Liver (tissue), 9 donors: ENCODE results near the gene RGMA. TPM values are rescaled to one million over a fixed set of nuclear protein-coding genes. Genes with fewer than 3 reads are reported as not detected.

ENCODE experiments used
- DNase-seq: peaks from one replicate; pipeline ENCODE4 v3.0.0-alpha.2; 2017; ENCODE audit warnings: low spot score
- H3K27ac ChIP-seq, 2 donors: one replicate each; pipeline ENCODE4 v1.7.0; 2013; ENCODE audit warnings: inconsistent platforms in 2 of 2, low read length in 2 of 2, control low read depth in 1 of 2, low read depth in 1 of 2, mild to moderate bottlenecking in 1 of 2
- H3K27me3 ChIP-seq, 4 donors: one replicate each; pipeline versions ENCODE4 v1.6.1 to v1.7.0; 2013; ENCODE audit warnings: low read length in 3 of 4, inconsistent platforms in 1 of 4, mild to moderate bottlenecking in 1 of 4, moderate library complexity in 1 of 4; ENCODE audit not compliant: control insufficient read depth in 4 of 4, insufficient read depth in 4 of 4
- H3K36me3 ChIP-seq, 4 donors: one replicate each; pipeline versions ENCODE4 v1.6.1 to v1.7.0; 2013; ENCODE audit warnings: low read length in 3 of 4, mild to moderate bottlenecking in 3 of 4, low read depth in 1 of 4, moderate library complexity in 1 of 4; ENCODE audit not compliant: control insufficient read depth in 4 of 4, insufficient read depth in 3 of 4
- H3K4me1 ChIP-seq, 4 donors: one replicate each; pipeline versions ENCODE4 v1.6.1 to v1.7.0; 2013; ENCODE audit warnings: low read length in 3 of 4, mild to moderate bottlenecking in 3 of 4, moderate library complexity in 1 of 4; ENCODE audit not compliant: control insufficient read depth in 4 of 4, insufficient read depth in 4 of 4
- H3K4me3 ChIP-seq, 3 donors: one replicate each; pipeline versions ENCODE4 v1.6.1 to v1.7.0; 2013; ENCODE audit warnings: low read length in 3 of 3, control low read depth in 1 of 3, low read depth in 1 of 3, mild to moderate bottlenecking in 1 of 3
- H3K9ac ChIP-seq, 2 donors: one replicate each; pipeline ENCODE4 v1.7.0; 2013; ENCODE audit warnings: low read length in 2 of 2, mild to moderate bottlenecking in 2 of 2, moderate library complexity in 2 of 2, control low read depth in 1 of 2, low read depth in 1 of 2
- H3K9me3 ChIP-seq, 4 donors: one replicate each; pipeline versions ENCODE4 v1.6.1 to v1.7.0; 2013; ENCODE audit warnings: low read length in 3 of 4; ENCODE audit not compliant: control insufficient read depth in 4 of 4
- EGR1 ChIP-seq, 2 donors: IDR thresholded peaks; 2 replicates each; pipeline ENCODE4 v1.6.1; 2016 to 2018; ENCODE audit warnings: antibody characterized with exemption in 2 of 2, low read depth in 2 of 2
- FOXA1 ChIP-seq: IDR thresholded peaks from 2 replicates; pipeline ENCODE4 v1.6.1; 2016; ENCODE audit warnings: antibody characterized with exemption
- FOXA2 ChIP-seq: IDR thresholded peaks from 2 replicates; pipeline ENCODE4 v1.6.1; 2016; ENCODE audit warnings: antibody characterized with exemption
- GABPA ChIP-seq, 2 donors: IDR thresholded peaks in 1 of 2; conservative IDR thresholded peaks in 1 of 2; 2 replicates each; pipeline ENCODE4 v1.6.1; 2016; ENCODE audit warnings: antibody characterized with exemption in 2 of 2, mild to moderate bottlenecking in 1 of 2, moderate library complexity in 1 of 2
- HNF4A ChIP-seq, 2 donors: conservative IDR thresholded peaks; 2 replicates each; pipeline ENCODE4 v1.6.1; 2016; ENCODE audit warnings: antibody characterized with exemption in 2 of 2, mild to moderate bottlenecking in 2 of 2
- HNF4G ChIP-seq: IDR thresholded peaks from 2 replicates; pipeline ENCODE4 v1.6.1; 2016; ENCODE audit warnings: antibody characterized with exemption
- JUND ChIP-seq, 2 donors: IDR thresholded peaks; 2 replicates each; pipeline ENCODE4 v1.6.1; 2016; ENCODE audit warnings: antibody characterized with exemption in 2 of 2
- NR2F2 ChIP-seq: IDR thresholded peaks from 2 replicates; pipeline ENCODE4 v1.6.1; 2016; ENCODE audit warnings: antibody characterized with exemption
- RAD21 ChIP-seq, 2 donors: IDR thresholded peaks; 2 replicates each; pipeline ENCODE4 v1.6.1; 2016; ENCODE audit warnings: antibody characterized with exemption in 2 of 2, mild to moderate bottlenecking in 2 of 2
- RXRA ChIP-seq, 2 donors: IDR thresholded peaks; 2 replicates each; pipeline ENCODE4 v1.6.1; 2017 to 2018; ENCODE audit warnings: antibody characterized with exemption in 2 of 2, mild to moderate bottlenecking in 1 of 2
- SP1 ChIP-seq: IDR thresholded peaks from 2 replicates; pipeline ENCODE4 v1.6.1; 2018; ENCODE audit warnings: antibody characterized with exemption, mild to moderate bottlenecking
- TAF1 ChIP-seq: conservative IDR thresholded peaks from 2 replicates; pipeline ENCODE4 v1.6.1; 2016; ENCODE audit warnings: antibody characterized with exemption, mild to moderate bottlenecking
- YY1 ChIP-seq: IDR thresholded peaks from 2 replicates; pipeline ENCODE4 v1.6.1; 2016; ENCODE audit warnings: antibody characterized with exemption, mild to moderate bottlenecking
- WGBS: extraction: QIAGEN DNeasy Blood & Tissue Kit; methylation state at CpG from one replicate; pipeline ENCODE4 v1.1.7; 2013; 5-methylcytosine and 5-hydroxymethylcytosine counted together
- polyA plus RNA-seq, 2 donors: library from polyadenylated mRNA; stranded (reverse) in 1 of 2; unstranded in 1 of 2; fragments of 200-250 nt in 1 of 2; fragments of >200 nt in 1 of 2; fragmentation: Nextera tagmentation in 1 of 2; extraction: Ambion mirVana in 1 of 2; gene quantifications; one replicate each; pipeline versions ENCODE4 v1.2.1 to v1.2.3, GENCODE V29; 2013 to 2015
- total RNA-seq, 2 donors: library from RNA; depleted of rRNA; stranded (reverse); fragments of >200 nt; gene quantifications; one replicate each; pipeline ENCODE4 v1.2.3, GENCODE V29; 2014
- TF ChIP-seq, protein P1 (sequence below): IDR thresholded peaks from 2 replicates; pipeline ENCODE4 v1.6.1; 2016; ENCODE audit warnings: antibody characterized with exemption
- TF ChIP-seq, protein P2 (sequence below): IDR thresholded peaks from 2 replicates; pipeline ENCODE4 v1.6.1; 2016; ENCODE audit warnings: antibody characterized with exemption
- TF ChIP-seq, protein P3 (sequence below): fragments of 150-350 bp; IDR thresholded peaks from 2 replicates; pipeline ENCODE4 v1.5.1; 2017; ENCODE audit warnings: improper control_type of control experiment, low read depth, low read length; ENCODE audit not compliant: missing input control
- TF ChIP-seq, protein P4 (sequence below): IDR thresholded peaks from 2 replicates; pipeline ENCODE4 v1.6.1; 2016; ENCODE audit warnings: antibody characterized with exemption, mild to moderate bottlenecking
- TF ChIP-seq, protein P5 (sequence below): IDR thresholded peaks from 2 replicates; pipeline ENCODE4 v1.6.1; 2016; ENCODE audit warnings: antibody characterized with exemption
- donor health status: healthy.
- donor health status: healthy.
- donor health status: healthy.
- donor health status: healthy.
- donor health status: healthy.

Gene RGMA
- total and polyA plus RNA-seq, 4 donors, result 0.15 to 0.33 (median 0.18) TPM; not detected in 1

DNA sequence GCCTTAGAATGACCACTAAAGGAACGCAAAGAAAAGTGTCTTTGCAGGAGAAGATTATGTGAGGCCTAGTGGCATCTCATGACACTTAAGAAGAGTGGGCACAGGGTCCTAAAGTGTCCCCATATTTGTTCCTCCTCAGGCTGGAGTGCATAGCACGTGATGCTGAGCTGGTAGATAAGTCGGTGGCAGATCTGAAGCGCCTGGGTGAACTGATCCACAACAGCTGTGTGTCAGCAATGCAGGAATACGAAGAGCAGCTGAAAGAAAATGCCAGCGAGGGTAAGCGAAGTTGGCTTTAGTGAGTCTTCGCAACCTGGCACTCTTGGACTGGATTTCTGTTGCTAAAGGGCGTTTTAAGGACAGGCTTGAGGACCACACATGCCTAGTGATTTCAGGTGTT lies 96.3 kb downstream of the RGMA start:
- Histone ChIP-seq H3K36me3 (peaks cover 11 to 82% (median 77%) of the 10 kb centered on the region in 4 donors), H3K9me3 (no peaks in the 10 kb centered on the region), H3K27me3 (no peaks in the 10 kb centered on the region), H3K9ac (no peak overlapping the region), H3K27ac (no peak overlapping the region), H3K4me1 (no peaks in the 10 kb centered on the region), H3K4me3 (no peak overlapping the region)
- TF ChIP-seq RAD21 (IDR thresholded peaks at IDR 0.05) (no peak), GABPA (IDR thresholded peaks at IDR 0.05 in 1 of 2, conservative IDR thresholded peaks at IDR 0.05 in 1 of 2) (no peak), FOXA2 (no peak), JUND (IDR thresholded peaks at IDR 0.05) (no peak), NR2F2 (no peak), TAF1 (no peak), HNF4A (conservative IDR thresholded peaks at IDR 0.05) (no peak), YY1 (no peak), FOXA1 (no peak), HNF4G (no peak), SP1 (no peak), RXRA (IDR thresholded peaks at IDR 0.05) (no peak), EGR1 (IDR thresholded peaks at IDR 0.05; ENCODE audit: low read depth in 2 of 2) (no peak)
- TF ChIP-seq, protein P1, sequence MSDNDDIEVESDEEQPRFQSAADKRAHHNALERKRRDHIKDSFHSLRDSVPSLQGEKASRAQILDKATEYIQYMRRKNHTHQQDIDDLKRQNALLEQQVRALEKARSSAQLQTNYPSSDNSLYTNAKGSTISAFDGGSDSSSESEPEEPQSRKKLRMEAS, result no peak
- TF ChIP-seq, protein P2, sequence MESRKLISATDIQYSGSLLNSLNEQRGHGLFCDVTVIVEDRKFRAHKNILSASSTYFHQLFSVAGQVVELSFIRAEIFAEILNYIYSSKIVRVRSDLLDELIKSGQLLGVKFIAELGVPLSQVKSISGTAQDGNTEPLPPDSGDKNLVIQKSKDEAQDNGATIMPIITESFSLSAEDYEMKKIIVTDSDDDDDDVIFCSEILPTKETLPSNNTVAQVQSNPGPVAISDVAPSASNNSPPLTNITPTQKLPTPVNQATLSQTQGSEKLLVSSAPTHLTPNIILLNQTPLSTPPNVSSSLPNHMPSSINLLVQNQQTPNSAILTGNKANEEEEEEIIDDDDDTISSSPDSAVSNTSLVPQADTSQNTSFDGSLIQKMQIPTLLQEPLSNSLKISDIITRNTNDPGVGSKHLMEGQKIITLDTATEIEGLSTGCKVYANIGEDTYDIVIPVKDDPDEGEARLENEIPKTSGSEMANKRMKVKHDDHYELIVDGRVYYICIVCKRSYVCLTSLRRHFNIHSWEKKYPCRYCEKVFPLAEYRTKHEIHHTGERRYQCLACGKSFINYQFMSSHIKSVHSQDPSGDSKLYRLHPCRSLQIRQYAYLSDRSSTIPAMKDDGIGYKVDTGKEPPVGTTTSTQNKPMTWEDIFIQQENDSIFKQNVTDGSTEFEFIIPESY, result no peak
- TF ChIP-seq, protein P3, sequence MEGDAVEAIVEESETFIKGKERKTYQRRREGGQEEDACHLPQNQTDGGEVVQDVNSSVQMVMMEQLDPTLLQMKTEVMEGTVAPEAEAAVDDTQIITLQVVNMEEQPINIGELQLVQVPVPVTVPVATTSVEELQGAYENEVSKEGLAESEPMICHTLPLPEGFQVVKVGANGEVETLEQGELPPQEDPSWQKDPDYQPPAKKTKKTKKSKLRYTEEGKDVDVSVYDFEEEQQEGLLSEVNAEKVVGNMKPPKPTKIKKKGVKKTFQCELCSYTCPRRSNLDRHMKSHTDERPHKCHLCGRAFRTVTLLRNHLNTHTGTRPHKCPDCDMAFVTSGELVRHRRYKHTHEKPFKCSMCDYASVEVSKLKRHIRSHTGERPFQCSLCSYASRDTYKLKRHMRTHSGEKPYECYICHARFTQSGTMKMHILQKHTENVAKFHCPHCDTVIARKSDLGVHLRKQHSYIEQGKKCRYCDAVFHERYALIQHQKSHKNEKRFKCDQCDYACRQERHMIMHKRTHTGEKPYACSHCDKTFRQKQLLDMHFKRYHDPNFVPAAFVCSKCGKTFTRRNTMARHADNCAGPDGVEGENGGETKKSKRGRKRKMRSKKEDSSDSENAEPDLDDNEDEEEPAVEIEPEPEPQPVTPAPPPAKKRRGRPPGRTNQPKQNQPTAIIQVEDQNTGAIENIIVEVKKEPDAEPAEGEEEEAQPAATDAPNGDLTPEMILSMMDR, result no peak
- TF ChIP-seq, protein P4, sequence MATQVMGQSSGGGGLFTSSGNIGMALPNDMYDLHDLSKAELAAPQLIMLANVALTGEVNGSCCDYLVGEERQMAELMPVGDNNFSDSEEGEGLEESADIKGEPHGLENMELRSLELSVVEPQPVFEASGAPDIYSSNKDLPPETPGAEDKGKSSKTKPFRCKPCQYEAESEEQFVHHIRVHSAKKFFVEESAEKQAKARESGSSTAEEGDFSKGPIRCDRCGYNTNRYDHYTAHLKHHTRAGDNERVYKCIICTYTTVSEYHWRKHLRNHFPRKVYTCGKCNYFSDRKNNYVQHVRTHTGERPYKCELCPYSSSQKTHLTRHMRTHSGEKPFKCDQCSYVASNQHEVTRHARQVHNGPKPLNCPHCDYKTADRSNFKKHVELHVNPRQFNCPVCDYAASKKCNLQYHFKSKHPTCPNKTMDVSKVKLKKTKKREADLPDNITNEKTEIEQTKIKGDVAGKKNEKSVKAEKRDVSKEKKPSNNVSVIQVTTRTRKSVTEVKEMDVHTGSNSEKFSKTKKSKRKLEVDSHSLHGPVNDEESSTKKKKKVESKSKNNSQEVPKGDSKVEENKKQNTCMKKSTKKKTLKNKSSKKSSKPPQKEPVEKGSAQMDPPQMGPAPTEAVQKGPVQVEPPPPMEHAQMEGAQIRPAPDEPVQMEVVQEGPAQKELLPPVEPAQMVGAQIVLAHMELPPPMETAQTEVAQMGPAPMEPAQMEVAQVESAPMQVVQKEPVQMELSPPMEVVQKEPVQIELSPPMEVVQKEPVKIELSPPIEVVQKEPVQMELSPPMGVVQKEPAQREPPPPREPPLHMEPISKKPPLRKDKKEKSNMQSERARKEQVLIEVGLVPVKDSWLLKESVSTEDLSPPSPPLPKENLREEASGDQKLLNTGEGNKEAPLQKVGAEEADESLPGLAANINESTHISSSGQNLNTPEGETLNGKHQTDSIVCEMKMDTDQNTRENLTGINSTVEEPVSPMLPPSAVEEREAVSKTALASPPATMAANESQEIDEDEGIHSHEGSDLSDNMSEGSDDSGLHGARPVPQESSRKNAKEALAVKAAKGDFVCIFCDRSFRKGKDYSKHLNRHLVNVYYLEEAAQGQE, result no peak
- TF ChIP-seq, protein P5, sequence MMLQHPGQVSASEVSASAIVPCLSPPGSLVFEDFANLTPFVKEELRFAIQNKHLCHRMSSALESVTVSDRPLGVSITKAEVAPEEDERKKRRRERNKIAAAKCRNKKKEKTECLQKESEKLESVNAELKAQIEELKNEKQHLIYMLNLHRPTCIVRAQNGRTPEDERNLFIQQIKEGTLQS, result no peak
- WGBS, result 92% methylated on average over 9 of the region's 9 CpGs
- DNase-seq, result no peak
